Neural cell (in vitro differentiated cells): Measurements from ENCODE around the gene PLEKHA4. TPM values are rescaled to one million over a fixed set of nuclear protein-coding genes. Genes with fewer than 3 reads are reported as not detected.

Experiments
- polyA plus RNA-seq: library from polyadenylated mRNA; depleted of rRNA; stranded (reverse); fragments of >200 nt; gene quantifications from 2 replicates; pipeline ENCODE4 v1.2.3, GENCODE V29; 2014
- small RNA-seq, 3 experiments: library from RNA; depleted of rRNA; stranded (forward); fragments of <200 nt; gene quantifications; one replicate each; pipeline ENCODE3, GENCODE V24; 2012

PLEKHA4 gene
- polyA plus RNA-seq, 1 donor from 2014 or later, result not detected

Small RNA genes lying within 50 kb of the gene (small RNA-seq; reads per million reads assigned to genes)
- 0 reads per million in 3 experiments for gene RNU6-317P

Other genes with a start within 250 kb of the PLEKHA4 start
- gene RPL18, start 249.4 kb downstream of the PLEKHA4 start, polyA plus RNA-seq, result 2,102 and 2,180 TPM in 2 replicates
- gene SPHK2, start 249.1 kb downstream of the PLEKHA4 start, polyA plus RNA-seq, result 22.6 and 32.6 TPM in 2 replicates
- 1.0 and 3.6 TPM in 2 replicates for gene DBP, start 231.2 kb downstream of the PLEKHA4 start, polyA plus RNA-seq
- 105 and 108 TPM in 2 replicates for gene CA11, start 222.4 kb downstream of the PLEKHA4 start, polyA plus RNA-seq
- 1.0 TPM in 1 of 2 replicates, not detected in the other for gene NTN5, start 195.6 kb downstream of the PLEKHA4 start, polyA plus RNA-seq
- not detected in 2 replicates for gene FUT2, start 172.6 kb downstream of the PLEKHA4 start, polyA plus RNA-seq
- 0.36 and 0.96 TPM in 2 replicates for gene MAMSTR, start 148.9 kb downstream of the PLEKHA4 start, polyA plus RNA-seq
- 0.26 TPM in 1 of 2 replicates, not detected in the other for gene RASIP1, start 128.0 kb downstream of the PLEKHA4 start, polyA plus RNA-seq
- gene IZUMO1, start 121.7 kb downstream of the PLEKHA4 start, polyA plus RNA-seq, result not detected in 2 replicates
- gene FUT1, start 116.0 kb downstream of the PLEKHA4 start, polyA plus RNA-seq, result 0.15 and 0.26 TPM in 2 replicates
- not detected in 2 replicates for gene FGF21, start 113.1 kb downstream of the PLEKHA4 start, polyA plus RNA-seq
- 19.5 and 28.5 TPM in 2 replicates for gene BCAT2, start 57.6 kb downstream of the PLEKHA4 start, polyA plus RNA-seq
- gene HSD17B14, start 32.1 kb downstream of the PLEKHA4 start, polyA plus RNA-seq, result 0.40 and 0.44 TPM in 2 replicates
- 73.3 and 73.6 TPM in 2 replicates for gene PPP1R15A, start 3.8 kb upstream of the PLEKHA4 start, polyA plus RNA-seq
- not detected in 2 replicates for gene TULP2, start 30.1 kb upstream of the PLEKHA4 start, polyA plus RNA-seq
- 80.0 and 83.7 TPM in 2 replicates for gene NUCB1, start 31.7 kb upstream of the PLEKHA4 start, polyA plus RNA-seq
- 1.4 and 4.8 TPM in 2 replicates for gene DHDH, start 65.1 kb upstream of the PLEKHA4 start, polyA plus RNA-seq
- gene BAX, start 86.3 kb upstream of the PLEKHA4 start, polyA plus RNA-seq, result 71.9 and 90.3 TPM in 2 replicates
- 886 and 909 TPM in 2 replicates for gene FTL, start 96.7 kb upstream of the PLEKHA4 start, polyA plus RNA-seq
- 12.9 and 25.7 TPM in 2 replicates for gene GYS1, start 124.7 kb upstream of the PLEKHA4 start, polyA plus RNA-seq
- gene RUVBL2, start 125.3 kb upstream of the PLEKHA4 start, polyA plus RNA-seq, result 172 and 184 TPM in 2 replicates
- gene LHB, start 148.5 kb upstream of the PLEKHA4 start, polyA plus RNA-seq, result not detected in 2 replicates
- gene CGB3, start 155.7 kb upstream of the PLEKHA4 start, polyA plus RNA-seq, result not detected in 2 replicates
- gene CGB2, start 163.3 kb upstream of the PLEKHA4 start, polyA plus RNA-seq, result not detected in 2 replicates
- not detected in 2 replicates for gene CGB1, start 168.3 kb upstream of the PLEKHA4 start, polyA plus RNA-seq
- not detected in 2 replicates for gene CGB5, start 175.2 kb upstream of the PLEKHA4 start, polyA plus RNA-seq
- gene CGB8, start 180.5 kb upstream of the PLEKHA4 start, polyA plus RNA-seq, result not detected in 2 replicates
- gene CGB7, start 189.1 kb upstream of the PLEKHA4 start, polyA plus RNA-seq, result not detected in 2 replicates
- not detected in 2 replicates for gene NTF4, start 196.2 kb upstream of the PLEKHA4 start, polyA plus RNA-seq
- not detected in 2 replicates for gene KCNA7, start 204.1 kb upstream of the PLEKHA4 start, polyA plus RNA-seq
- 721 and 833 TPM in 2 replicates for gene SNRNP70, start 216.8 kb upstream of the PLEKHA4 start, polyA plus RNA-seq
- 88.7 and 99.0 TPM in 2 replicates for gene LIN7B, start 245.8 kb upstream of the PLEKHA4 start, polyA plus RNA-seq